IMR-90 (cell line): ENCODE results near the gene ADAMTS18. TPM values are rescaled to one million over a fixed set of nuclear protein-coding genes. Genes with fewer than 3 reads are reported as not detected.

ENCODE experiments used
- ATAC-seq: fragments of 200-7000 bp; cut with Tn5 transposase; 2 replicates; pipeline ENCODE4 v1.9.1; 2020; ENCODE audit warnings: low read depth, mild to moderate bottlenecking, moderate library complexity
- BruUV-seq: library from RNA; stranded (reverse); fragments of 400-500 nt; replicated peaks from 2 replicates; lab custom pipeline; 2021; lab: Mats Ljungman, UMichigan
- CTCF ChIA-PET: fragments of 300-600 bp; formaldehyde crosslinking; extraction: SDS; loops from one replicate; lab custom pipeline; 2021; ENCODE audit warnings: antibody characterized with exemption; lab: Yijun Ruan, JAX
- POLR2A ChIA-PET: fragments of 300-600 bp; sonication (Branson Sonifier 250); formaldehyde crosslinking; loops from one replicate; lab custom pipeline; 2022; ENCODE audit warnings: antibody characterized with exemption; ENCODE audit not compliant: unreplicated experiment; lab: Charles Lee
- DNase-seq: peaks from one replicate; pipeline ENCODE4 v3.0.0; 2013
- H2AFZ ChIP-seq: replicated peaks from 2 replicates; pipeline ENCODE3; 2013; ENCODE audit warnings: low read length, mild to moderate bottlenecking; ENCODE audit not compliant: poor library complexity
- H2AK5ac ChIP-seq: 2 replicates; pipeline ENCODE4 v1.6.1; 2013; ENCODE audit warnings: low read depth, low read length, inconsistent platforms
- H2AK9ac ChIP-seq: replicated peaks from 2 replicates; pipeline ENCODE3; 2013; ENCODE audit warnings: mild to moderate bottlenecking, low read depth, low read length, moderate library complexity; ENCODE audit not compliant: poor library complexity
- H2BK120ac ChIP-seq: 2 replicates; pipeline ENCODE4 v1.6.1; 2013; ENCODE audit warnings: low read depth, low read length, inconsistent platforms
- H2BK15ac ChIP-seq: 3 replicates; pipeline ENCODE4 v1.6.1; 2013; ENCODE audit warnings: low read depth, low read length, inconsistent platforms
- H2BK20ac ChIP-seq: 2 replicates; pipeline ENCODE4 v1.6.1; 2013; ENCODE audit warnings: low read depth, mild to moderate bottlenecking, inconsistent platforms, low read length, moderate library complexity
- H2BK5ac ChIP-seq: 2 replicates; pipeline ENCODE4 v1.6.1; 2013; ENCODE audit warnings: mild to moderate bottlenecking, low read depth, low read length, inconsistent platforms; ENCODE audit not compliant: poor library complexity, severe bottlenecking
- H3K14ac ChIP-seq: replicated peaks from 2 replicates; pipeline ENCODE4 v1.6.1; 2013; ENCODE audit warnings: low read depth, low read length, inconsistent platforms
- H3K18ac ChIP-seq: 2 replicates; pipeline ENCODE4 v1.6.1; 2013; ENCODE audit warnings: low read depth, low read length, control low read depth
- H3K23ac ChIP-seq: 2 replicates; pipeline ENCODE4 v1.6.1; 2013; ENCODE audit warnings: low read depth, low read length, inconsistent platforms
- H3K27ac ChIP-seq: 2 replicates; pipeline ENCODE4 v1.5.1; 2013; ENCODE audit warnings: mild to moderate bottlenecking, control low read depth, low read length; ENCODE audit not compliant: insufficient read depth
- H3K27me3 ChIP-seq: 2 replicates; pipeline ENCODE4 v1.6.1; 2013; ENCODE audit warnings: low read length; ENCODE audit not compliant: control insufficient read depth, insufficient read depth
- H3K36me3 ChIP-seq: 2 replicates; pipeline ENCODE4 v1.6.1; 2013; ENCODE audit warnings: low read length, mixed read lengths; ENCODE audit not compliant: control insufficient read depth, insufficient read depth
- H3K4ac ChIP-seq: 2 replicates; pipeline ENCODE4 v1.6.1; 2013; ENCODE audit warnings: low read depth, low read length, inconsistent platforms
- H3K4me1 ChIP-seq: 2 replicates; pipeline ENCODE4 v1.6.1; 2013; ENCODE audit warnings: low read length, mixed read lengths; ENCODE audit not compliant: control insufficient read depth, insufficient read depth
- H3K4me2 ChIP-seq: 2 replicates; pipeline ENCODE4 v1.6.1; 2013; ENCODE audit warnings: low read depth, mild to moderate bottlenecking, control low read depth, low read length, moderate library complexity
- H3K4me3 ChIP-seq: 2 replicates; pipeline ENCODE4 v1.5.1; 2013; ENCODE audit warnings: low read depth, mild to moderate bottlenecking, control low read depth, low read length, moderate library complexity; ENCODE audit not compliant: insufficient read depth
- H3K56ac ChIP-seq: 2 replicates; pipeline ENCODE4 v1.6.1; 2013; ENCODE audit warnings: low read length, inconsistent platforms; ENCODE audit not compliant: insufficient read depth; ENCODE audit errors: extremely low read depth
- H3K79me1 ChIP-seq, 2 experiments: 2 replicates each; pipeline ENCODE4 v1.6.1; 2013; ENCODE audit warnings: low read length in 2 of 2, inconsistent platforms in 1 of 2, low read depth in 1 of 2
- H3K9ac ChIP-seq: 2 replicates; pipeline ENCODE4 v1.6.1; 2013; ENCODE audit warnings: low read depth, low read length, control low read depth
- H3K9me1 ChIP-seq: 2 replicates; pipeline ENCODE4 v1.6.1; 2013; ENCODE audit warnings: low read length, inconsistent platforms; ENCODE audit not compliant: insufficient read depth
- H3K9me3 ChIP-seq: 2 replicates; pipeline ENCODE4 v1.6.1; 2013; ENCODE audit warnings: low read length; ENCODE audit not compliant: control insufficient read depth, insufficient read depth
- H4K20me1 ChIP-seq: 2 replicates; pipeline ENCODE4 v1.6.1; 2013; ENCODE audit warnings: low read length, inconsistent platforms; ENCODE audit not compliant: insufficient read depth
- H4K5ac ChIP-seq: 2 replicates; pipeline ENCODE4 v1.6.1; 2013; ENCODE audit warnings: mild to moderate bottlenecking, low read depth, low read length, control low read depth
- H4K8ac ChIP-seq, 2 experiments: 2 replicates each; pipeline ENCODE4 v1.6.1; 2013; ENCODE audit warnings: low read depth in 2 of 2, low read length in 2 of 2, control low read depth in 1 of 2, inconsistent platforms in 1 of 2
- H4K91ac ChIP-seq: 2 replicates; pipeline ENCODE4 v1.6.1; 2013; ENCODE audit warnings: low read depth, low read length, inconsistent platforms; ENCODE audit not compliant: insufficient read depth
- CEBPB ChIP-seq: IDR thresholded peaks from 2 replicates; pipeline ENCODE4 v1.6.1; 2012; ENCODE audit warnings: low read depth, low read length, improper control_type of control experiment
- CHD1 ChIP-seq: IDR thresholded peaks from 2 replicates; pipeline ENCODE4 v1.6.1; 2012; ENCODE audit warnings: low read depth, low read length, improper control_type of control experiment
- MAFK ChIP-seq: IDR thresholded peaks from 2 replicates; pipeline ENCODE4 v1.6.1; 2012; ENCODE audit warnings: low read depth, low read length, improper control_type of control experiment
- MAZ ChIP-seq: IDR thresholded peaks from 2 replicates; pipeline ENCODE4 v1.6.1; 2012; ENCODE audit warnings: low read depth, mild to moderate bottlenecking, low read length, improper control_type of control experiment, moderate library complexity, borderline replicate concordance
- NFE2L2 ChIP-seq: fragments of 150-350 bp; IDR thresholded peaks from 2 replicates; pipeline ENCODE4 v1.6.1; 2016; ENCODE audit warnings: low read depth, mild to moderate bottlenecking, low read length
- POLR2A ChIP-seq: IDR thresholded peaks from 2 replicates; pipeline ENCODE4 v1.6.1; 2012; ENCODE audit warnings: mild to moderate bottlenecking, low read depth, low read length
- RAD21 ChIP-seq: IDR thresholded peaks from 2 replicates; pipeline ENCODE4 v1.6.1; 2012; ENCODE audit warnings: low read length, improper control_type of control experiment
- USF2 ChIP-seq: fragments of 150-350 bp; IDR thresholded peaks from 2 replicates; pipeline ENCODE4 v1.6.1; 2017; ENCODE audit warnings: mild to moderate bottlenecking, antibody characterized with exemption, low read length, low read depth
- WGBS, 2 experiments: methylation state at CpG; one replicate each; pipeline versions ENCODE4 v1.1.5 to v1.1.7; 2013; ENCODE audit warnings: missing lambda C conversion rate in 2 of 2; ENCODE audit not compliant: insufficient read length in 1 of 2; ENCODE audit errors: extremely low coverage in 2 of 2; 5-methylcytosine and 5-hydroxymethylcytosine counted together
- dilution Hi-C: fragments of 300-500 bp; cut with HindIII; formaldehyde crosslinking; loops from one replicate; pipeline ENCODE4 v1.14.3; 2018; ENCODE audit warnings: low sequenced_read_pairs; ENCODE audit not compliant: unreplicated experiment
- in situ Hi-C: fragments of 300-500 bp; cut with MboI; formaldehyde crosslinking; loops from 3 replicates; pipeline ENCODE4 v1.14.3; 2019; ENCODE audit warnings: low sequenced_read_pairs, inconsistent platforms, mixed read lengths
- intact Hi-C: fragments of 100-400 bp; cut with micrococcal nuclease; formaldehyde crosslinking; loops from 2 replicates; pipeline ENCODE4 v1.10.0; 2022
- polyA plus RNA-seq, 3 experiments: library from polyadenylated mRNA; depleted of rRNA; stranded (reverse); fragments of >200 nt; gene quantifications; 2 replicates each; pipeline ENCODE4 v1.2.3, GENCODE V29; 2012; ENCODE audit warnings: low replicate concordance in 1 of 3
- total RNA-seq: library from RNA; depleted of rRNA; stranded (reverse); fragments of >200 nt; gene quantifications from 2 replicates; pipeline ENCODE4 v1.2.3, GENCODE V29; 2012

The ADAMTS18 gene
- total and polyA plus RNA-seq, 2 of the 4 experiments (the other 2 are of a cell fraction) = not detected

- Histone ChIP-seq H3K4me1 (0 out of 2 replicates have a peak, but pooled peaks cover 1% of the 10 kb centered on the region), H2BK120ac (no peak overlapping the region), H3K9ac (no peak overlapping the region), H3K4me2 (no peak overlapping the region), H3K27ac (no peak overlapping the region), H4K20me1 (no peaks in the 10 kb centered on the region), H4K8ac (no peak overlapping the region), H2BK20ac (no peak overlapping the region), H2BK5ac (no peak overlapping the region), H2AK9ac (no peak overlapping the region), H3K14ac (no peak overlapping the region), H3K4ac (no peak overlapping the region), H3K9me1 (no peaks in the 10 kb centered on the region), H3K27me3 (no peaks in the 10 kb centered on the region), H3K79me1 (no peaks in the 10 kb centered on the region), H2AK5ac (no peak overlapping the region), H4K91ac (no peak overlapping the region), H2BK15ac (no peak overlapping the region), H3K4me3 (no peak overlapping the region), H3K23ac (no peak overlapping the region), H4K5ac (no peak overlapping the region), H3K36me3 (no peaks in the 10 kb centered on the region), H3K18ac (no peak overlapping the region), H3K9me3 (no peaks in the 10 kb centered on the region), H3K56ac (no peak overlapping the region), H2AFZ (no peak overlapping the region)
- in situ Hi-C loops (no loop called here), intact Hi-C loops (no loop called here), dilution Hi-C loops (no loop called here)
- no CpG with 5 or more reads among the region's 1 CpG for WGBS, 2 experiments
- no peak for TF ChIP-seq RAD21
- TF ChIP-seq MAZ = no peak
- TF ChIP-seq NFE2L2 = no peak
- TF ChIP-seq USF2 = no peak
- no peak for TF ChIP-seq CEBPB
- TF ChIP-seq MAFK = no peak
- TF ChIP-seq POLR2A = no peak
- TF ChIP-seq CHD1 = no peak
- DNase-seq (no peak), ATAC-seq (no peak)
- ChIA-PET POLR2A (no interaction called here), CTCF (interaction anchor here (0.6 kb wide), 1 partner anchor 35 kb away, joined by 3 read pairs; no protein-coding TSS in a partner anchor)
- no TSS peak for BruUV-seq
Measured at GRCh38 chr16:77310877-77311276, 124.0 kb downstream of the ADAMTS18 start.
